ENCODE measurements around the gene VAV3. TPM values are rescaled to one million over a fixed set of nuclear protein-coding genes. Genes with fewer than 3 reads are reported as not detected.

Gene VAV3
- total RNA-seq, 1 donor from 2014 or later = 0.12 TPM

DNA sequence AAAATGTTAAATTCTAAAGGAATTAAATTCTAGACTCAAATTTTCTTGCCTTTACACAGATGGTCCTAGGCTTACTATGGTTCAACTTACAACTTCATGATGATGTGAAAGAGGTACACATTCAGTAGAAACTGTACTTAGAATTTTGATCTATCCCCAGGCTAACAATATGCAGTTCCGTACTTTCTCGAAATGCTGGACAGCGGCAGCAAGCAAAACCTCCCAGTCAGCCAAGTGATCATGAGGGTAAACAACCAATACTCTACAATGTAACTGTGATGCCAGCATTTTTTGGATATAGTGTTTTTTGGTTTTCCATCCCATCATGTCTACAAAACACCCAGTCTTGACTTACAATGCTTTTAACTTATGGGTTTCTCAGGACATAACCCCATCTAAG lies 25.7 kb downstream of the VAV3 start:
- no peaks in the 10 kb centered on the region for H3K9me3 Mint-ChIP-seq (ENCODE audit: low read depth)
- peaks cover 3% of the 10 kb centered on the region for H3K27me3 Mint-ChIP-seq (ENCODE audit: low read depth)
- no peak overlapping the region for H3K27ac Mint-ChIP-seq (ENCODE audit: unreplicated experiment)
- no peak overlapping the region for H3K4me3 Mint-ChIP-seq (ENCODE audit: unreplicated experiment)
- H3K4me1 Mint-ChIP-seq (ENCODE audit: low read depth) = peaks cover 11% of the 10 kb centered on the region
- no peak for DNase-seq (ENCODE audit: low spot score)
- TF ChIP-seq, protein P1, sequence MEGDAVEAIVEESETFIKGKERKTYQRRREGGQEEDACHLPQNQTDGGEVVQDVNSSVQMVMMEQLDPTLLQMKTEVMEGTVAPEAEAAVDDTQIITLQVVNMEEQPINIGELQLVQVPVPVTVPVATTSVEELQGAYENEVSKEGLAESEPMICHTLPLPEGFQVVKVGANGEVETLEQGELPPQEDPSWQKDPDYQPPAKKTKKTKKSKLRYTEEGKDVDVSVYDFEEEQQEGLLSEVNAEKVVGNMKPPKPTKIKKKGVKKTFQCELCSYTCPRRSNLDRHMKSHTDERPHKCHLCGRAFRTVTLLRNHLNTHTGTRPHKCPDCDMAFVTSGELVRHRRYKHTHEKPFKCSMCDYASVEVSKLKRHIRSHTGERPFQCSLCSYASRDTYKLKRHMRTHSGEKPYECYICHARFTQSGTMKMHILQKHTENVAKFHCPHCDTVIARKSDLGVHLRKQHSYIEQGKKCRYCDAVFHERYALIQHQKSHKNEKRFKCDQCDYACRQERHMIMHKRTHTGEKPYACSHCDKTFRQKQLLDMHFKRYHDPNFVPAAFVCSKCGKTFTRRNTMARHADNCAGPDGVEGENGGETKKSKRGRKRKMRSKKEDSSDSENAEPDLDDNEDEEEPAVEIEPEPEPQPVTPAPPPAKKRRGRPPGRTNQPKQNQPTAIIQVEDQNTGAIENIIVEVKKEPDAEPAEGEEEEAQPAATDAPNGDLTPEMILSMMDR (IDR thresholded peaks at IDR 0.05) = no peak
- no peaks in the 10 kb centered on the region for H3K36me3 Mint-ChIP-seq (ENCODE audit: low read depth)

DNA sequence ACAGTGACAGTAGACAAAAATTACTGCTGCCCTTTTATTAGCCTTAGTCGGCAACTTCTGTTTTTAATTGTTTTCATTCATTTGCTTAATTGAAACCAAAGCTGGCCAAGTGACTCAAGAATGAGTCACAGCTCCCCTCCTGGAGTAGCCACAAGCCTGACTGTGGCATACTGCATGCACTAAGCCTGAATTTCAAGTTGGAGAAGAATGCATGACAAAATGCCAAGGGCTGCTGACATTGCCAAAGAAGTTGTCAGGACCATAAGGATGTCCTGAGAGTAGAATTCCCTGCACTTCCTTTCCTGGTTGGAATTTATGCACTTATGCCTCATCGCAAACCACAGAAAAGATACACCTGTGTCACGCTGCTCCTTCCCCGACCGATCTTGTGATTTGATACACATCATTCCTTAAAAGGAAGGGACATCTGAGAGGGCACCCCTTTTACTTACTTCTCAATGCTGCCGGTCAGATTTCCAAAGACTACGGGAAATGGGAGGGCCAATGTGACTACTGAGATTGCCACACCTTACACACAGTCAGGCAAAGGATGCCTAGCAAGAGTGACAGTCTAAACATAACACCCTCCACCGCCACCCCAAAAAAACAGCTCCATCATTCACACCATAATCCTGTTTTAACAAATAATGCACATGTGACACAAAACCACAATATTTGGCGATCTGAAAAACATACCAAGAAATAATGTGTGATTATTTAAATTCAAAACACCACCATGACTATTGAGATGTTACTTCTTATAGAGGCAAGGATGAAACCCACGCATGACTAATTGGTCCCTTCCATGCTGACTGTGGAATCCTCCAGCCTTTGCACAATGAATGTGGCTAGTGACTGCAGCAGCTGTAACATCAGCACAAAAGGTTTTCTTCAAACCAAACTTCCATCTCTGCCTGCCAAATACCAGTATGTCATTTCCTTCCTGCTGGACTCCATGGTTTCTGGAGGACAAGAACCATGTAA lies 28.2 kb downstream of the VAV3 start:
- H3K36me3 Mint-ChIP-seq (ENCODE audit: low read depth) = no peaks in the 10 kb centered on the region
- no peaks in the 10 kb centered on the region for H3K9me3 Mint-ChIP-seq (ENCODE audit: low read depth)
- H3K4me3 Mint-ChIP-seq (ENCODE audit: unreplicated experiment) = no peak overlapping the region
- no peaks in the 10 kb centered on the region for H3K27me3 Mint-ChIP-seq (ENCODE audit: low read depth)
- TF ChIP-seq, protein P1 (IDR thresholded peaks at IDR 0.05) = no peak
- peak overlapping the region; percentile 17 for H3K27ac Mint-ChIP-seq (ENCODE audit: unreplicated experiment)
- no peak for DNase-seq (ENCODE audit: low spot score)
- peaks cover 11% of the 10 kb centered on the region for H3K4me1 Mint-ChIP-seq (ENCODE audit: low read depth)

DNA sequence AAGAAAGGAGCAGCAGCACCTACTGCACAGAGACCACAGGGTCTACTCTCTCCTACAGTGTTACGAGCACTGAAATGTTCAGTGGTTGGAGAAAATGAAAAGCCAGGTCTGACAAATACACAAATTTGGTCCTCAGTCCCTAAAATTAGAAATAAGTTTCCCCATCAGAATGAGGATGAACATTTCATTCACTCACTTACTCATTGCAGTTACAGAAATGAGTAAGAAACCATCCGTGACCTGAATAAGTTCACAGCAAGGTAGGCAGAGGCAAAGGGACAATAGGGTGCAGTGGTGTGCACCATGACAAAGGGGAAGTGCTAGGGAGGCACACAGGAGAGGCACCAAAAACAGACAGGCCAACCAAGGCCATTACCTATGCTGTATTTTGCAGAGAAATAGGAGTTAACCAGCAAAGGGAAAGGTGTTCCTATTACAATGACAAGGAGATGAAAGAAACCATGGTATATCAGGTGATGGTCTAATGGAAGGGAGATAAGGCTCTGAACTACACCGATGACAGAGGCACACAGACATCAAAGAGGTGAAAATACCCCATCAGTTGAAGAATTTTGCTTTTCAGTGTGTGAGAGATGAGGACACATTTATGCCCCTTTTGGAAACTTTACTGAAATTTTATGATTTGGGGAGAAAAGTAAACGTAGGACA lies 29.4 kb downstream of the VAV3 start:
- DNase-seq (ENCODE audit: low spot score) = no peak
- no peaks in the 10 kb centered on the region for H3K27me3 Mint-ChIP-seq (ENCODE audit: low read depth)
- H3K4me3 Mint-ChIP-seq (ENCODE audit: unreplicated experiment) = no peak overlapping the region
- no peaks in the 10 kb centered on the region for H3K9me3 Mint-ChIP-seq (ENCODE audit: low read depth)
- H3K4me1 Mint-ChIP-seq (ENCODE audit: low read depth) = peaks cover 11% of the 10 kb centered on the region
- no peaks in the 10 kb centered on the region for H3K36me3 Mint-ChIP-seq (ENCODE audit: low read depth)
- H3K27ac Mint-ChIP-seq (ENCODE audit: unreplicated experiment) = no peak overlapping the region
- TF ChIP-seq, protein P1 (IDR thresholded peaks at IDR 0.05) = no peak

DNA sequence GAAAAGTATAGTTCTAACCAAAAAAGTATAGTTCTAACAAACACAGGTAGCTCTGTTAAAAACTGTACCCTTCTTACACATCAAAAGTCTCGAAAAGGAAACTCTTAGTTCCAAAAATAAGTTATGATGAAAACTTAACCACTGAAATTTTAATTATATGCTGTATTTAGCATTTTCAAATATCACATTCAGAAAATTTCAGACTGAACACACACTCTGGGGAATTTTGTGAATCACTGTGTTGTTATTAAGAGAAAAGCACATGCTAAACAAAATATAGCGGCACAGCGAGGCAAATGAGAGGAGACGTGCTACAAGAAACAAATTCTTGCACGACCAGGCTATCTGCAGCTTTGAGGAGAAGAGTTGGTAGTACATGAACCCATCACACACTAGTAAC lies 30.4 kb downstream of the VAV3 start:
- Mint-ChIP-seq H3K4me3 (ENCODE audit: unreplicated experiment) (no peak overlapping the region), H3K9me3 (ENCODE audit: low read depth) (no peaks in the 10 kb centered on the region), H3K27ac (ENCODE audit: unreplicated experiment) (no peak overlapping the region), H3K4me1 (ENCODE audit: low read depth) (peaks cover 11% of the 10 kb centered on the region), H3K27me3 (ENCODE audit: low read depth) (no peaks in the 10 kb centered on the region), H3K36me3 (ENCODE audit: low read depth) (no peaks in the 10 kb centered on the region)
- DNase-seq (ENCODE audit: low spot score) = no peak
- TF ChIP-seq, protein P1 (IDR thresholded peaks at IDR 0.05) = no peak

DNA sequence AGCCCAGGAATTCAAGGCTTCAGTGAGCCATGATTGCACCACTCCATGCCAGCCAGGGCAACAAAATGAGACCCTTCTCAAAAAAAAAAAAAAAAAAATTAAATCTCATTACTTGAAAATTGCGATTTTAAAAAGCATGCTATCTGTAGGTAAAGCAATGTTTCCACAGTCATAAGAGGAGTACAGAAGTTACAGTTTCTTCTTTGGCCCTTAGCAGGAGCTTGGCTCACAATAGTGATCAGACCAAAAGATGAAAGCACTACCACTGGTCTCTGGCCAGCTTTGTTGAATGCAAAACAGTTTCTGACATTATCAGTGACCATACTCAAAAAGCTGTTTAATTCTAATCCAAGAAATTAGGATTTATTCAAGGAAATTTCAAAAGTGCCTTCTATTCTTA lies 31.2 kb downstream of the VAV3 start:
- H3K27me3 Mint-ChIP-seq (ENCODE audit: low read depth) = peaks cover 2% of the 10 kb centered on the region
- peaks cover 11% of the 10 kb centered on the region for H3K4me1 Mint-ChIP-seq (ENCODE audit: low read depth)
- H3K27ac Mint-ChIP-seq (ENCODE audit: unreplicated experiment) = no peak overlapping the region
- no peaks in the 10 kb centered on the region for H3K9me3 Mint-ChIP-seq (ENCODE audit: low read depth)
- DNase-seq (ENCODE audit: low spot score) = no peak
- TF ChIP-seq, protein P1 (IDR thresholded peaks at IDR 0.05) = no peak
- no peak overlapping the region for H3K4me3 Mint-ChIP-seq (ENCODE audit: unreplicated experiment)
- H3K36me3 Mint-ChIP-seq (ENCODE audit: low read depth) = no peaks in the 10 kb centered on the region
